Upper lobe of left lung (tissue), 4 donors: Measurements from ENCODE around the gene SUGP1.

Source experiments
- POLR2A ChIP-seq, 4 donors: fragments of 450-650 bp; IDR thresholded peaks; one replicate each; pipeline ENCODE4 v1.5.1; 2016 to 2017; ENCODE audit warnings: antibody characterized with exemption in 4 of 4, mild to moderate bottlenecking in 2 of 4
- POLR2AphosphoS5 ChIP-seq, 2 donors: sonication (generic); formaldehyde crosslinking; IDR thresholded peaks; one replicate each; pipeline ENCODE4 v1.5.1; 2017; ENCODE audit warnings: antibody characterized with exemption in 2 of 2
- TF ChIP-seq, protein P1 (sequence below), 6 experiments: fragments of 450-650 bp in 4 of 6; fragments of 200-600 bp in 2 of 6; sonication (generic) in 2 of 6; IDR thresholded peaks; one replicate each; pipeline ENCODE4 v1.5.1; 2016 to 2019; ENCODE audit warnings: antibody characterized with exemption in 6 of 6

DNA sequence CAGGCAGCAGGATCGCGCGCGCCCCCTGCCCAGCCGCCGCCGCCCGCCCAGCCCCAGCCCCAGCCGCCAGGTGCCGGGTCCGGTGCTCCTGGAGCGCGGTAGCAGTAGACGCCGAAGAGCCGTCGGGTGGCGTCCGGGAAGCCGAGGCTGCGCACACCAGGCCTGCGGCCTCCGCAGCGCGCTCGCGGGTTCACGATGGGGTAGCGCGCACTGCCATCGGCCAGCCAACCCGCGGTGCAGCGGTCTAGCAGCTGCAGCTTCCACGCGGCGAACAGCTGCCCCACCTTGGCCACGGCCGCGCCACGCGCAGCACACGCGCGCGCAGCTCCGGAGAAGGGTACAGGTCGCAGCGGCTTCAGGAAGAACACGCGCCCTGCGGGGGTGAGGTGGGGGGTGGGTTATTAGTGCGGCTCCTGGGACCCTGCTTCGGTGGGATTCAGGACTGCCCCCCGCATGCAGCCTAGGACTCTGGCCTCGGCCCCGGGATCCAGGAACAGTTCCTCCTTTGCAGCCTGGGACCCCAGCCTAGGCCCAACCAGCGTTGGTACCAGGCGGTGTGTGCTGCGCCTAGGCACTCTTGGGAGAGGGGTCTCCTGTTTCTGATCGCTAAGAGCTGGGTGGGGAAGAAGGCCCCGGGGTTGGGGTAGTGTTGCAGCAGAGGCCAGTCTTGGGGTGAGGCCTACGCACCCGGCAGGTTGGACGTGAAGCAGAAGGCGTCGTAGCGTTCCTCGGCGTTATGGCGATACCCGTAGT lies 62.3 kb downstream of the SUGP1 start:
- TF ChIP-seq, protein P1, sequence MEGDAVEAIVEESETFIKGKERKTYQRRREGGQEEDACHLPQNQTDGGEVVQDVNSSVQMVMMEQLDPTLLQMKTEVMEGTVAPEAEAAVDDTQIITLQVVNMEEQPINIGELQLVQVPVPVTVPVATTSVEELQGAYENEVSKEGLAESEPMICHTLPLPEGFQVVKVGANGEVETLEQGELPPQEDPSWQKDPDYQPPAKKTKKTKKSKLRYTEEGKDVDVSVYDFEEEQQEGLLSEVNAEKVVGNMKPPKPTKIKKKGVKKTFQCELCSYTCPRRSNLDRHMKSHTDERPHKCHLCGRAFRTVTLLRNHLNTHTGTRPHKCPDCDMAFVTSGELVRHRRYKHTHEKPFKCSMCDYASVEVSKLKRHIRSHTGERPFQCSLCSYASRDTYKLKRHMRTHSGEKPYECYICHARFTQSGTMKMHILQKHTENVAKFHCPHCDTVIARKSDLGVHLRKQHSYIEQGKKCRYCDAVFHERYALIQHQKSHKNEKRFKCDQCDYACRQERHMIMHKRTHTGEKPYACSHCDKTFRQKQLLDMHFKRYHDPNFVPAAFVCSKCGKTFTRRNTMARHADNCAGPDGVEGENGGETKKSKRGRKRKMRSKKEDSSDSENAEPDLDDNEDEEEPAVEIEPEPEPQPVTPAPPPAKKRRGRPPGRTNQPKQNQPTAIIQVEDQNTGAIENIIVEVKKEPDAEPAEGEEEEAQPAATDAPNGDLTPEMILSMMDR (IDR thresholded peaks at IDR 0.05): no peak
- TF ChIP-seq POLR2AphosphoS5 (IDR thresholded peaks at IDR 0.05): no peak
- TF ChIP-seq POLR2A (IDR thresholded peaks at IDR 0.05): no peak
